ENCODE measurements around the gene MAL.

Gene MAL

GRCh38 chr2:95025406-95026319, at the start of gene MAL:
MAL (plus strand) TSS chr2:95025708; CDS start chr2:95025793, 85 bp downstream.
- no peak for DNase-seq (ENCODE audit: low read depth)

DNA sequence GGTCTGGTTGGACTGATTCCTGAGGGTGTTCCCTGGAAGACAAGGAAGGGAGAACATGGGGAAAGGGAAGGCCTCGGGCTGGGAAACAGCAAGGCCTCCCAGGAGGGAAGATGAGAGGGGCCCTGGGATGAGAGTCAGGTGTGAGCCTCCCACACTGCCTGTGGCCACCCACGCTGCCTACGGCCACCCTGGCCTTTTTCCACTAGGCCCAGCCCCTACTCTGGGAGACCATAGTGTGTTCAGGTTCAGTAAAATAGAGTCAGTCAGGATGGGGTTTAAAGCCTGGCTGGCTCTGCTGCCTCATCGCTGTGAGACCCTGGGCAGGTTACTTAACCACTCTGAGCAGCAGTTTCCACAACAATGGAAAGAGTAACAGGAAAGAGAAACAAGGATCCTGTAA, 47.7 kb upstream of the MAL start:
- no peak for DNase-seq (ENCODE audit: low read depth)

DNA sequence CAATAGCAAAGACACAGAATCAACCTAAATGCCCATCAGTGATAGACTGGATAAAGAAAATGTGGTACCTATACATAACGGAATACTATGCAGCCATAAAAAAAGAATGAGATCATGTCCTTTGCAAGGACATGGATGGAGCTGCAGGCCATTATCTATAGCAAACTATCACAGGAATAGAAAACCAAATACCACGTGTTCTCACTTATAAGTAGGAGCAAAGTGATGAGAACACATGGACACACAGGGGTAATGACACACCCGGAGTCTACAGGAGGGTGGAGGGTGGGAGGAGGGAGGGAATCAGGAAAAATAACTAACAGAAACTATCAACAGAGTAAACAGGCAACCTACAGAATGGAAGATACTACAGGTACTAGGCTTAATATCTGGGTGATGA, 46.6 kb upstream of the MAL start:
- DNase-seq (ENCODE audit: low read depth): no peak

DNA sequence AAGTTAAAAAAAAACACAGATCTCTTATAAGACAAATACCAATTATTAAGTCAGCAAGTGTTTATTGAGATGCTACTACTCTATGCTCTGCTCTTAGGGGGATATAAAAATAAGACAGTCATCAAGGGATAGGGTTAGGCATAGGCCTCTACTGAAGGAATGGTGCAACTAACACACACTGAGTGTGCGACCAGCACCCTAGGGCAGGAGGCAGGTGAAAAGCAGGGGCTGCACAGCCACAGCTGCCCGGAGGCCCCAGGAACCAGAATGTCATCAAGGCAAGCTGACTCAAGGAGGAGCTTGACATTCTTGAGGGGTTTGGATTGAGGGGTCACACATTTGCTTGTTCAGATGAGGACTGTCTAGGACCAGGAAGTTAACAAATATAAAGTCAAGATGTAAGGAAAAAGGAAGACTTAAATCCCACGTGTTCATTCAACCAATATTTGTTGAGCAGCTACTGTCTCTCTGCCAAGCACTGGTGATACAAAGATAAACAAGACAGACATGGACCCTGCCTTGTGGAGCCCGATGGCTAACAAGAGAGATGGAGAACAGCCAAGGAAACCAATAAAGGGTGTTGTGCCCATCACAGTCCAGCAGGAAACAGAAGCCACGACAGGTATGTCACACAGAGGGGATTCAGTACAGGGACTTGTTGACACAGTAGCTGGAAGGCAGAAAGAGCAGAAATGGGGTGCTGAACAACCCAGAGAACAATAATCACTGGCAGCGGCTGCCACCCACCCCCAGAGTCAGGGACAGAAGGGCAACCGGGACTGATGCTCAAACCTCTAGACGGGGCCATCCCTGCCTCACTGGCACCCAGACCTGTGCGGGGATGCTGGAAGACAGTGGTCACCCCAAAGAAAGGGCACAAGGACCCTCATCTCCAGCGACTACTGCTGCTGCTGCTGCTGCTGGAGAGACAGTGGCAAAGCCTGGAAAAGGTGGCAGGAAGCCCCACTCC, 45.8 kb upstream of the MAL start:
- DNase-seq (ENCODE audit: low read depth): no peak

GRCh38 chr2:94980406-94980805, 45.1 kb upstream of the MAL start:
- DNase-seq (ENCODE audit: low read depth): no peak

DNA sequence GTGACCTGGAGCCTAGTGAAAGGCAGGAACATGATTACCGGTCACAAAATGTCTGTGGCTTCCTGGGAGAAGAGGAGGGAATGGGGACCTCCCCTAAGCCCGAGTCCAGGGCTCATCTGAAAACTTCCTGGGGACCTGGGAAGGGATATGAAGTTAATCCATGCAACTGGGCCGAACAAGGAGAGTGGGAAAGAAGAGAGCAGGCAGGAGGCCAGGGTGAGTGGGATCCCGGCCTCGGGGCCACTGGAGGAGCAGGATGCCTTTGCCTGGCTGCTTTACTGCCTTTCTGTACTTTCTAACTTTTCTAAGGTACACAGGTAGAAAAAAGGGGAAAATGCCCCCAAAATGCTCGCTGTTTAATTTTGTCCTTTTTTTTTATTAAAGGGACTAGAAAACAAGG, 43.4 kb upstream of the MAL start:
- no peak for DNase-seq (ENCODE audit: low read depth)

DNA sequence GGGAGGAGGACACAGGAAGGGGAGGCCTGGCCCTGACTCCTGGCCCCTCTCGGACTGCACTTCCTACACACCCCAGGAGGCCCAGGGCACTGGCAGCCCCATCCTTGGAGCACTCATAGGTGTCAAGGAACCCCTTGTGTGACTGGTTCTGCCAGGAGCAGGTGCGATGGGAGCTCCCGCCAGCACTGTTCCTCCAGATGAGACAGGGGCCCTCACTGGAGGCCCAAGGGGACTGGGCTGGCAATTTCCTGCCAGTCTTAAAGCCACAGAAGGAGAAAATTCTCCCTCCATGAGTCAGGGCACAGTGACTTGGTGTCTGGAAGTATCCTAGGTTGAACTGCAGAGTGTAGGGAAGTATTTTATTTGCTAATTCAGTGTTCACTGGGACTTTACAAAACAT, 42.8 kb upstream of the MAL start:
- DNase-seq (ENCODE audit: low read depth): peak; percentile 27

- DNase-seq (ENCODE audit: low read depth): no peak
Measured at GRCh38 chr2:94984964-94985575, 40.4 kb upstream of the MAL start.

GRCh38 chr2:94985636-94986035, 39.9 kb upstream of the MAL start:
- no peak for DNase-seq (ENCODE audit: low read depth)

DNA sequence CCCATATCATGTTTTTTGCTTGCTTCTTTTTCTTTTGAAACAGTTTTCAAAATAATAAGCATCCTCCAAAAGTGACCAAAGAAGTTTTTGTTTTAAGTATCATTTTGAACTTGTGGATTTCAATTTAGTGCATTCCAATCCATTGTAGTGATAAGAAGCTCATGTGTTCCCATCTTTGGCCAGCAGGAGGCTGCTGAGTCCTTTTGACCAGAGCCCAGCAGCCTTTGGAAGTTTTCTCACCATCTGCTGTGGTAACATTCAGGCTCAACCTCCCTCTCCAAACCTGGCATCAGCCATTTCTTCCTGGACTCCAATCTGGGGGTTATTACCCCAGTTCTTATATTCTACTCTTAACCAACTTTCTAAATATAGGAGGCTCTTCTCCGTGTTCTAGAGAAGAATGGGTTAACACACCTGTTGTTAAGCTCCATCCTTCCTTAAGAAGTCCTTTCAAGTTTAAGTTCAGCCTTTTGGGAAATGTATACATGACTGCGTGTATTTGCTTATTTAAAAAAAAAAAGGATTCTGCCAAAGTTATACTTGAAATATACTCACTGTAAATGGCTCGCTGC, 39.0 kb upstream of the MAL start:
- DNase-seq (ENCODE audit: low read depth): peak; percentile 22

DNA sequence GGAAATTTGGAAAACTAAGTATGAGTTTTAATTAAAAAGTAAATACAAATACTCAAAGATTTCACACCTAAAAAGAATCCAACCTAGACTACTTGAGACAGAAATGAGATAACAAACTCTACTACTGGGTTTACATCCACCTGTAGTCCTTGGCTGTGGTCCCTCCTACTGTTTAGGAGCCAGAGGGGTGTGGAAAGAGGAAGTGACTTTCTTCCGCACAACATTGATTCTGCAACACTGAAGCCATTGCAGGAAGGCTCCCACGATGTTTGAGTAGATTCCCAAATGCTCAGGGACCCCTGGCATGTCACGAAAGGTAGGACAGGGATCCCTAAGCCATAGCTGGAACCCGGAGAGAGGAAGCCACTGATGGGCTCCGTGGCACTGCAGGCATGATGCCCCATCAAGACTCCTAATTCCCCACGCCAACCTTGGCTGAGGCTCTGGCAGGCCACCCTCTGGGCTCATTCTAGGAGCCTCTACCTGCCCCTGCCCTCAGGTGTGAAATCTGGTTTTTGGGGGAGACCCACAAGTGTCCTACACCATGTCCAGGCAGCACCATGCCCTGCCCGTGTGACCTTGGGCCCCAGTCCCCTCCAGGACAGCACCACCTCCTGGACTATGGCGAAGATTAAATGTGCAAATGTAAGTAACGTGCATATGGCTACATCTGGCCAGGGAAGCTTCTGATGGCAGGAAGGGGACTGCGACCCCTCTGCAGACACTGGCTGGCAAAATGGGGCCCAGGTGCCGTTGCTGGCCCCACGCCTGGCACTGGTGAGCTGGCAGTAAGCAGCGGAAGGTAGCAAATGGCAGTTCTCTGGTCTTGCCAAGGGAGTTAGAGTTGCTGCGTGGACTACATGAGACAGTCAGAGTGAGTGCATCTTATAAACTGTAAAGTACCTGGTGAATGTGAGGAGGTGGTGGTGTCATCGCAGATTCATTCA, 38.2 kb upstream of the MAL start:
- DNase-seq (ENCODE audit: low read depth): no peak

DNA sequence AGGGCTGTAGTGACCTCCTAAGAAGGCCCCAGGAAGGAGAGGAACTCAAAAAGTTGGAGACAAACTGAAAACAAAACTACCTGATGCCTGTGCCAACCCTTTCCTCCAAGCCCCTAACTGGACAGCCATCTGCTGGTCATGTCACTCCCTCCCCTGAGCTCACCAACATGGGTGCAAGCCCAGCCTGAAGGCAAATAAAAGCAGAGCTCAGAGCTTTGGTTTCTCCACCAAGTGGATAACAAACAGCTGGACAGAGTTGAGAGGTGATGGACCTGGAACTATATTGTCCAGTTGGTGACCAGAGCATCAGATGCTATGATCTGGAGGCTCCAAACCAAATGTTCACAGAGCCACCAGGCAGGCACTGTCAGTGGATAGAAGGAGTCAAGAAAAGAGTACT, 34.6 kb upstream of the MAL start:
- DNase-seq (ENCODE audit: low read depth): no peak

DNA sequence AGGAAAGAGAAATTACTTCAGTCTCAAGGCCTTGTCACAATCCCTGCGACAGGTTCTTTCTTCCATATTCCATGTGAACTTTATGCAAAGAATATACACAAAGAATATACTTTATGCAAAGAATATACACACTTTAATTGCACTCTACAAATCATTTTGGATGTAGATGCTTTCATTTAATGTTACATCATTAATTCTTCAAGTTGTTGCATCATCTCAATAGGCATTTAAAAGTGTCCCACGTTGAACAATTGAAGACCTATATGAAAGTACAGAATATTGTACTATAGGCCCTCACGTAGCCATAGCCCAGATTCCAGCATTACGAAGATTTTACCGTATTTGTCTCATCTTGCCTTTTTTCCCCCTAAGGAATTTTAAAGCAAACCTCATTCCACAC, 33.1 kb upstream of the MAL start:
- DNase-seq (ENCODE audit: low read depth): no peak

- DNase-seq (ENCODE audit: low read depth): no peak
Measured at GRCh38 chr2:94993176-94994062, 32.1 kb upstream of the MAL start.

- DNase-seq (ENCODE audit: low read depth): no peak
Measured at GRCh38 chr2:94994063-94994913, 31.2 kb upstream of the MAL start.

GRCh38 chr2:94994914-94995552, 30.5 kb upstream of the MAL start:
- no peak for DNase-seq (ENCODE audit: low read depth)

DNA sequence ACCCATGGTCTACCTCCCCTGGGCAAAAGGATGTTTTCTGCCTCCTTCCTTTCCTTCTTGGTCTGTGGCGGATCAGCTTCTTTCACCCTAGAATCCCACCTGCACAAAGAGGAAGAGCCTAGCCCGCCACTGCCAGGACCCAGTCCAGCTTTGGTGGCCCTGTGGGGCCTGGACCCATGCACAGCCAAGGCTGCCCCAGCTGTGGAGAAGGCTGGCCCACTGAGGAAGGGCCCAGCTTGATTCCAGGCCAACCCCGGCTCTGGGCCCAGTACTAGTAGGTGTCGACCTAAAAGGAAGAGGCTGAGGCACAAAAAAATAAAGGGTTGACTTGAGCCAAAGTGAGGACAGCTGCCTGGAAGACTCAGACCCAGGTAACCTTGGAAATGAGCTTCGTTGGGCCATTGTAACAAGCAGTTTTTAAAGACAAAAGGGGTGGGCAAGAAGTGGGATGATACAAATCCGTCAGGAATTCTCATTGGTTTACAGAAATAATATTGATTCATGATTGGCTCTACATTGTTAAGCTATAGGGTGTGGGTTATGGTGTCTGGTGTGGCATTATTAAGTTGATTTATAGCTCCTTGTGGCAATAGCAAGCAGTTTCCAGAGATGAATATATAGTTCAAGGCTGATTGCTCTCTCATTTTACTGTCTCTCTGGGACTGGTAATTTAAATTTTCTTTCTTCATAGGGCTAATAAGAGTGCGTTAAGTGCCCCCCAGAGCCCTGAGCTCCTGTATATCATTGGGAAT, 29.8 kb upstream of the MAL start:
- no peak for DNase-seq (ENCODE audit: low read depth)

Data from HS-27A (cell line).